ENCODE results near the gene REEP1.

- TF ChIP-seq GATA2 (IDR thresholded peaks at IDR 0.05; ENCODE audit: low read depth, low read length) (no peak), GATA3 (IDR thresholded peaks at IDR 0.05; ENCODE audit: low read depth, low read length) (no peak)
These were observed 133.0 kb downstream of the REEP1 start for GRCh38 chr2:86204458-86204857.

All from SH-SY5Y (cell line).